GM21529 (cell line): ENCODE data around the gene NPPC.
"Not testable (repeated sequence)": the region's sequence is repeated elsewhere in the genome, so short reads cannot be mapped to it uniquely, and the experiment has no call there.

Experiments used
- ATAC-seq: cut with Tn5 transposase; IDR thresholded peaks from one replicate; pipeline ENCODE4 v1.9.1; 2021; ENCODE audit not compliant: unreplicated experiment

The NPPC gene

GRCh38 chr2:231926180-231926741 is at the start of gene NPPC:
Gene NPPC (minus strand): TSS chr2:231926396. CDS start chr2:231926249, 147 bp downstream.
- ATAC-seq = peak; percentile 60

- no peak for ATAC-seq
These were observed 48.8 kb upstream of the NPPC start for GRCh38 chr2:231975001-231975400.

GRCh38 chr2:231970461-231970860 is 44.3 kb upstream of the NPPC start:
- ATAC-seq = no peak

GRCh38 chr2:231968820-231969219 is 42.6 kb upstream of the NPPC start:
- no peak for ATAC-seq

- ATAC-seq = no peak
These were observed 40.7 kb upstream of the NPPC start for GRCh38 chr2:231966886-231967285.

GRCh38 chr2:231965102-231965501 is 38.9 kb upstream of the NPPC start:
- ATAC-seq = no peak

- peak; percentile 97 for ATAC-seq
These were observed 35.4 kb upstream of the NPPC start, which contains the start of gene DIS3L2 for GRCh38 chr2:231961349-231962166. Gene DIS3L2 (plus strand): TSS chr2:231961713. CDS start chr2:232014928, 53,215 bp downstream.

- ATAC-seq = no peak
These were observed 34.7 kb upstream of the NPPC start for GRCh38 chr2:231960810-231961348.

GRCh38 chr2:231957913-231958763 is 31.9 kb upstream of the NPPC start:
- no peak for ATAC-seq

GRCh38 chr2:231955758-231956472 is 29.7 kb upstream of the NPPC start:
- ATAC-seq = no peak

- ATAC-seq = no peak
These were observed 25.3 kb upstream of the NPPC start for GRCh38 chr2:231951452-231952035.

GRCh38 chr2:231947694-231948093 is 21.5 kb upstream of the NPPC start:
- ATAC-seq = no peak

- not testable (repeated sequence) for ATAC-seq
These were observed 20.9 kb upstream of the NPPC start for GRCh38 chr2:231947112-231947511.

GRCh38 chr2:231946241-231946814 is 20.1 kb upstream of the NPPC start:
- no peak for ATAC-seq

- ATAC-seq = no peak
These were observed 16.0 kb upstream of the NPPC start for GRCh38 chr2:231942180-231942579.

- ATAC-seq = no peak
These were observed 15.5 kb upstream of the NPPC start for GRCh38 chr2:231941673-231942072.

GRCh38 chr2:231940795-231941194 is 14.6 kb upstream of the NPPC start:
- no peak for ATAC-seq

- no peak for ATAC-seq
These were observed 12.8 kb upstream of the NPPC start for GRCh38 chr2:231939022-231939421.

- ATAC-seq = no peak
These were observed 10.9 kb upstream of the NPPC start for GRCh38 chr2:231937057-231937456.

GRCh38 chr2:231936491-231936890 is 10.3 kb upstream of the NPPC start:
- ATAC-seq = no peak
